Neural progenitor cell (in vitro differentiated cells): Measurements from ENCODE around the gene ESRRB. TPM values are rescaled to one million over a fixed set of nuclear protein-coding genes. Genes with fewer than 3 reads are reported as not detected.
A peak's percentile ranks its signal among the peaks of the same experiment; 100 is the strongest.

Source experiments
- DNase-seq: peaks from one replicate; pipeline ENCODE4 v3.0.0-alpha.2; 2016; ENCODE audit warnings: low spot score
- H2AFZ ChIP-seq: fragments of 200-600 bp; sonication (generic); replicated peaks from 2 replicates; pipeline ENCODE4 v1.6.1; 2016; ENCODE audit warnings: antibody characterized with exemption
- H3F3A ChIP-seq: fragments of 200-600 bp; sonication (generic); 2 replicates; pipeline ENCODE4 v1.6.1; 2016; ENCODE audit warnings: antibody characterized with exemption, low read depth
- H3K27ac ChIP-seq: fragments of 200-600 bp; sonication (generic); 2 replicates; pipeline ENCODE4 v1.5.1; 2016; ENCODE audit warnings: mild to moderate bottlenecking
- H3K27me3 ChIP-seq: fragments of 200-600 bp; sonication (generic); 2 replicates; pipeline ENCODE4 v1.6.1; 2016; ENCODE audit warnings: mild to moderate bottlenecking, moderate library complexity
- H3K36me3 ChIP-seq: fragments of 200-600 bp; sonication (generic); 2 replicates; pipeline ENCODE4 v1.5.1; 2016
- H3K4me1 ChIP-seq: fragments of 200-600 bp; sonication (generic); 2 replicates; pipeline ENCODE4 v1.6.1; 2016; ENCODE audit warnings: mixed run types
- H3K4me2 ChIP-seq: fragments of 200-600 bp; sonication (generic); 2 replicates; pipeline ENCODE4 v1.6.1; 2016
- H3K4me3 ChIP-seq: fragments of 200-600 bp; sonication (generic); 2 replicates; pipeline ENCODE4 v1.5.1; 2016
- H3K79me2 ChIP-seq: fragments of 200-600 bp; sonication (generic); 2 replicates; pipeline ENCODE4 v1.6.1; 2016; ENCODE audit warnings: low read depth
- H3K9ac ChIP-seq: fragments of 200-600 bp; sonication (generic); 2 replicates; pipeline ENCODE4 v1.6.1; 2016
- H3K9me3 ChIP-seq: fragments of 200-600 bp; sonication (generic); 2 replicates; pipeline ENCODE4 v1.5.1; 2016; ENCODE audit warnings: low read depth
- H4K20me1 ChIP-seq: fragments of 200-600 bp; sonication (generic); 2 replicates; pipeline ENCODE4 v1.6.1; 2016; ENCODE audit warnings: low read depth
- H3K27ac Mint-ChIP-seq: 3 replicates; pipeline ENCODE4 v1.8.0; 2021; ENCODE audit warnings: mixed read lengths
- H3K27me3 Mint-ChIP-seq: 2 replicates; pipeline ENCODE4 v1.8.0; 2022; ENCODE audit warnings: low read depth, mild to moderate bottlenecking, inconsistent platforms, moderate library complexity, mixed read lengths; ENCODE audit not compliant: insufficient read depth
- H3K36me3 Mint-ChIP-seq: 3 replicates; pipeline ENCODE4 v1.8.0; 2021; ENCODE audit warnings: mixed read lengths
- H3K4me1 Mint-ChIP-seq: 3 replicates; pipeline ENCODE4 v1.8.0; 2021; ENCODE audit warnings: mixed read lengths
- H3K4me3 Mint-ChIP-seq: 3 replicates; pipeline ENCODE4 v1.8.0; 2021; ENCODE audit warnings: mild to moderate bottlenecking, moderate library complexity, mixed read lengths
- H3K9me3 Mint-ChIP-seq: 3 replicates; pipeline ENCODE4 v1.8.0; 2020; ENCODE audit warnings: mixed read lengths
- EZH2 ChIP-seq: fragments of 200-600 bp; sonication (generic); IDR thresholded peaks from 2 replicates; pipeline ENCODE4 v1.6.1; 2017; ENCODE audit warnings: antibody characterized with exemption, mild to moderate bottlenecking, moderate library complexity
- EZH2phosphoT487 ChIP-seq: fragments of 200-600 bp; sonication (generic); IDR thresholded peaks from 2 replicates; pipeline ENCODE4 v1.6.1; 2017; ENCODE audit warnings: antibody characterized with exemption
- total RNA-seq: library from RNA; depleted of rRNA; stranded (reverse); fragments of >200 nt; gene quantifications from 2 replicates; pipeline ENCODE4 v1.2.3, GENCODE V29; 2015; ENCODE audit warnings: low replicate concordance
- TF ChIP-seq, protein P1 (sequence below): fragments of 200-600 bp; sonication (generic); IDR thresholded peaks from 2 replicates; pipeline ENCODE4 v1.5.1; 2017; ENCODE audit warnings: antibody characterized with exemption, mild to moderate bottlenecking

Gene ESRRB
- total RNA-seq, 1 donor from 2014 or later, result 1.3 TPM

DNA sequence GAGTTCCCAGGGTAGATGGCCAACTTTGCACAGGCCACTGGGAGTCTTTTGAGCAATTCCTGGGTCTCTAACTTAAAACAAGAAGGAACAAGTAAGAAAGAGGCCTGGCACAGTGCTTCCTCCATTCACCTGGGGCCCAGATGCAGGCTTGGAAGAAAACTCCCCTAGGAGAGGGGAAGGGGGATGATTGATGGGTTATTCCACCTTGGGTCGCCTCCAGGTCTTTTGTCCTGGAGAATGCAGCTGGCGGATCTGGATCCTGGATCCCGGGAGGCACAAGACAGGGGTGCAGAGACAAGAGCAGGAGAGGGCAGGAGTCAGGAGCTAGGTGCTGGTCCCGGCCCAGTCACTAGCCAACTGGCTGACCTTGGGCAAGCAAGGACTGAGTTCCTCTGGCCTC is 74.5 kb downstream of the ESRRB start:
- Histone ChIP-seq H3K4me2 (peak overlapping the region; percentile 18), H3K27me3 (no peaks in the 10 kb centered on the region), H3K79me2 (no peaks in the 10 kb centered on the region), H4K20me1 (no peaks in the 10 kb centered on the region), H3K4me3 (no peak overlapping the region), H3K4me1 (peaks cover 10% of the 10 kb centered on the region), H2AFZ (no peak overlapping the region), H3K27ac (no peak overlapping the region), H3K36me3 (no peaks in the 10 kb centered on the region), H3K9me3 (no peaks in the 10 kb centered on the region), H3K9ac (no peak overlapping the region), H3F3A (no peaks in the 10 kb centered on the region)
- Mint-ChIP-seq H3K4me1 (peaks cover 8% of the 10 kb centered on the region), H3K36me3 (no peaks in the 10 kb centered on the region), H3K4me3 (no peak overlapping the region), H3K27ac (no peak overlapping the region), H3K27me3 (peaks cover 5% of the 10 kb centered on the region), H3K9me3 (no peaks in the 10 kb centered on the region)
- TF ChIP-seq EZH2phosphoT487 (no peak), EZH2 (no peak)
- DNase-seq, result no peak

DNA sequence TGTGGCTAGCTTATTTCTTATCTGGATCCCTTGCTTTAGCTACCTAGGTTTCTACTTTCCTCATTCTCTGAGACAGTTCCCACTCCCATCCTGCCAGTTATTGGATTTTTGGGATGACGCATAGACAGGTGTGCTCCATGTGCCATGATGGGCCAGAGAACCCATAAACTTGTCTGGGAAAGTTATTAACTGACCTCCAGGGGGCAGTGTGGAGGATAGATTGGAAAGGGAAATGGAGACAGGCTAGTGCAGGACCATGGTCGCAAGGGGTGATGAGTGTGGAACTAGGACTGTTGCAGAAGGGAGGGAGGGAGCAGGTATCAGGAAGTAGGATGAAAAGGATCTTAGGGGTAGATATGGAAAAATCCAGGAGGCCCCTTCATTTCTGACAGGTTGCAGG is 80.3 kb downstream of the ESRRB start:
- Mint-ChIP-seq H3K36me3 (no peaks in the 10 kb centered on the region), H3K27ac (no peak overlapping the region), H3K9me3 (no peaks in the 10 kb centered on the region), H3K4me3 (no peak overlapping the region), H3K27me3 (peaks cover 2% of the 10 kb centered on the region), H3K4me1 (peaks cover 4% of the 10 kb centered on the region)
- Histone ChIP-seq H3K79me2 (no peaks in the 10 kb centered on the region), H3K9me3 (no peaks in the 10 kb centered on the region), H3F3A (no peaks in the 10 kb centered on the region), H3K27me3 (no peaks in the 10 kb centered on the region), H3K27ac (no peak overlapping the region), H3K9ac (no peak overlapping the region), H3K36me3 (no peaks in the 10 kb centered on the region), H3K4me1 (no peaks in the 10 kb centered on the region), H3K4me2 (no peak overlapping the region), H3K4me3 (no peak overlapping the region), H2AFZ (peak overlapping the region; percentile 20), H4K20me1 (no peaks in the 10 kb centered on the region)
- TF ChIP-seq, protein P1, sequence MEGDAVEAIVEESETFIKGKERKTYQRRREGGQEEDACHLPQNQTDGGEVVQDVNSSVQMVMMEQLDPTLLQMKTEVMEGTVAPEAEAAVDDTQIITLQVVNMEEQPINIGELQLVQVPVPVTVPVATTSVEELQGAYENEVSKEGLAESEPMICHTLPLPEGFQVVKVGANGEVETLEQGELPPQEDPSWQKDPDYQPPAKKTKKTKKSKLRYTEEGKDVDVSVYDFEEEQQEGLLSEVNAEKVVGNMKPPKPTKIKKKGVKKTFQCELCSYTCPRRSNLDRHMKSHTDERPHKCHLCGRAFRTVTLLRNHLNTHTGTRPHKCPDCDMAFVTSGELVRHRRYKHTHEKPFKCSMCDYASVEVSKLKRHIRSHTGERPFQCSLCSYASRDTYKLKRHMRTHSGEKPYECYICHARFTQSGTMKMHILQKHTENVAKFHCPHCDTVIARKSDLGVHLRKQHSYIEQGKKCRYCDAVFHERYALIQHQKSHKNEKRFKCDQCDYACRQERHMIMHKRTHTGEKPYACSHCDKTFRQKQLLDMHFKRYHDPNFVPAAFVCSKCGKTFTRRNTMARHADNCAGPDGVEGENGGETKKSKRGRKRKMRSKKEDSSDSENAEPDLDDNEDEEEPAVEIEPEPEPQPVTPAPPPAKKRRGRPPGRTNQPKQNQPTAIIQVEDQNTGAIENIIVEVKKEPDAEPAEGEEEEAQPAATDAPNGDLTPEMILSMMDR, result peak; percentile 79
- no peak for TF ChIP-seq EZH2
- DNase-seq, result peak; percentile 82

DNA sequence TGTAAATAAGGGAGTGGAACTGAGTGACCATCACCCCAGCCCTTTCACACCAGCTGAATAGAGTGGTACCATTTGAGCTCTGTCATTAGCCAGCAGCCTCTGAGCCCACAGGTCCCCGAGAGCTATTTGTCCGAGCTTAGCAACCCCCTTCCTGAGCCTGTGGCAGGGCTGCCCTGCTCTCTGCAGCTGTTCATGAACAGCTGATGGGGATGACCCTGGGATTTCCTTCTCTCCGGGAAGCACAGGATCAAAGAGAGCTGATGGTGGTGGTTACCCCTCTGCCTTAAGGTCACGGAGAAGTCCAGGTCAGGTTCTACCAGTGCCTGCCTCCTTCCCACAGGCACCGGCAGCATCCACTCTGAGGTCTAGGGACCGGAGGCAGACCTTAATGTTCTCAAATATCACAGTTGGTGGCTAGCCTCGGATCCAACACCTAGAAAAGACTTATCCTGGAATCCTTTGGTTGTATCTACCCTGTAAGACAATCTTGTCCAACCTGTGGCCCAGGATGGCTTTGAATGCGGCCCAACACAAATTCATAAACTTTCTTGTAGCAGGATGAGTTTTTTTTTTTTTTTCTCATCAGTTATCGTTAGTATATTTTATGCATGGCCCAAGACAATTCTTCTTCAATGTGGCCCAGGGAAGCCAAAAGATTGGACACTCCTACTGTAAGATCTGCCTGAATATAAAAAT is 81.1 kb downstream of the ESRRB start:
- H3K36me3 Mint-ChIP-seq, result no peaks in the 10 kb centered on the region

DNA sequence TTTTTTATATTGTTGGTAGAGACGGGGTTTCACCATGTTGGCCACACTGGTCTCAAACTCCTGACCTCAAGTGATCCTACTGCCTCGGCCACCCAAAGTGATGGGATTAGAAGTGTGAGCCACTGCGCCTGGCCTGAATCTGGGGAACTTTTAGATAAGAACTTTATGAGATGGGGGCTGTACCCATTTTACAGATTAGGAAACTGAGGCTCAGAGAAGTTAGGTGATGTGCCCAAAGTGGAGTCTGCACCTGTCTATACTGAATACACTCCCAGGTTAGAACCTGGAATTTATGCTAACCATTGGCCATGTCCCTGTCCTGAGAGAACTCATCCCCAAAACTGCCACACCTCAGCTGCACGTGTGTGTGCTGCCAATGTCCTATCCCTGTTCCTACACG is 81.9 kb downstream of the ESRRB start:
- Mint-ChIP-seq H3K36me3 (no peaks in the 10 kb centered on the region), H3K4me3 (peak overlapping the region; percentile 16), H3K27me3 (peaks cover 4% of the 10 kb centered on the region), H3K4me1 (peaks cover 3% of the 10 kb centered on the region), H3K9me3 (no peaks in the 10 kb centered on the region), H3K27ac (no peak overlapping the region)
- H3K4me1 ChIP-seq, result no peaks in the 10 kb centered on the region
- H3K9ac ChIP-seq, result no peak overlapping the region
- no peak overlapping the region for H3K4me3 ChIP-seq
- H2AFZ ChIP-seq, result no peak overlapping the region
- H3K27ac ChIP-seq, result no peak overlapping the region
- no peak for DNase-seq
- H3K4me2 ChIP-seq, result no peak overlapping the region
- H3K27me3 ChIP-seq, result no peaks in the 10 kb centered on the region
- TF ChIP-seq, protein P1, result no peak
- TF ChIP-seq EZH2phosphoT487 (no peak), EZH2 (no peak)
- no peaks in the 10 kb centered on the region for H4K20me1 ChIP-seq
- no peaks in the 10 kb centered on the region for H3K36me3 ChIP-seq
- no peaks in the 10 kb centered on the region for H3F3A ChIP-seq
- H3K9me3 ChIP-seq, result no peaks in the 10 kb centered on the region
- no peaks in the 10 kb centered on the region for H3K79me2 ChIP-seq

More for the DNA sequence above, 81.1 kb downstream of the ESRRB start:
- peaks cover 3% of the 10 kb centered on the region for H3K4me1 Mint-ChIP-seq
- Histone ChIP-seq H3K36me3 (no peaks in the 10 kb centered on the region), H3K4me1 (no peaks in the 10 kb centered on the region), H3F3A (no peaks in the 10 kb centered on the region), H3K79me2 (no peaks in the 10 kb centered on the region), H3K27me3 (no peaks in the 10 kb centered on the region), H2AFZ (peak overlapping the region; percentile 20), H3K4me3 (no peak overlapping the region), H3K27ac (no peak overlapping the region), H3K4me2 (no peak overlapping the region), H3K9me3 (no peaks in the 10 kb centered on the region), H4K20me1 (no peaks in the 10 kb centered on the region), H3K9ac (no peak overlapping the region)
- H3K4me3 Mint-ChIP-seq, result no peak overlapping the region
- H3K27ac Mint-ChIP-seq, result no peak overlapping the region
- H3K27me3 Mint-ChIP-seq, result peaks cover 4% of the 10 kb centered on the region
- TF ChIP-seq, protein P1, result no peak
- no peak for TF ChIP-seq EZH2
- no peak for TF ChIP-seq EZH2phosphoT487
- no peaks in the 10 kb centered on the region for H3K9me3 Mint-ChIP-seq
- no peak for DNase-seq
